Activated naive CD4-positive, alpha-beta T cell treated with anti-CD3 and anti-CD28 coated beads, Interleukin-2, amount 50 U/mL, for 72 hours (primary cell): Measurements from ENCODE around the gene ADCY2. TPM values are rescaled to one million over a fixed set of nuclear protein-coding genes. Genes with fewer than 3 reads are reported as not detected.
"Not testable (repeated sequence)": the region's sequence is repeated elsewhere in the genome, so short reads cannot be mapped to it uniquely, and the experiment has no call there.

Experiments used
- ATAC-seq, 2 donors: fragments of 150-1000 bp; cut with Tn5 transposase; 2 replicates each; pipeline ENCODE4 v1.10.0; 2021; ENCODE audit warnings: mild to moderate bottlenecking in 2 of 2, moderate library complexity in 2 of 2
- DNase-seq, 2 donors: peaks; one replicate each; pipeline ENCODE4 v3.0.0; 2021 to 2022; ENCODE audit warnings: low spot score in 2 of 2
- H3K27ac Mint-ChIP-seq, 2 donors: one replicate each; pipeline ENCODE4 v1.8.0; 2022; ENCODE audit warnings: mild to moderate bottlenecking in 2 of 2, mixed read lengths in 2 of 2
- H3K36me3 Mint-ChIP-seq, 2 donors: one replicate each; pipeline ENCODE4 v1.8.0; 2022; ENCODE audit warnings: mixed read lengths in 2 of 2
- H3K9me3 Mint-ChIP-seq, 2 donors: one replicate each; pipeline ENCODE4 v1.8.0; 2022; ENCODE audit warnings: mixed read lengths in 2 of 2
- total RNA-seq, 2 donors: library from RNA; stranded (reverse); gene quantifications; one replicate each; pipeline ENCODE4 v1.2.3, GENCODE V29; 2022

Gene ADCY2
- total RNA-seq, 2 donors from 2014 or later, result not detected

GRCh38 chr5:7419846-7420245 lies 23.9 kb downstream of the ADCY2 start:
- DNase-seq (no peak), ATAC-seq (no peak)
- Mint-ChIP-seq H3K27ac (no peak overlapping the region), H3K36me3 (peaks cover 0 to 6% of the 10 kb centered on the region in 2 donors), H3K9me3 (peaks cover 4 to 15% of the 10 kb centered on the region in 2 donors)

- ATAC-seq, result no peak
- no peak overlapping the region for H3K27ac Mint-ChIP-seq
- peaks cover 0 to 6% of the 10 kb centered on the region in 2 donors for H3K36me3 Mint-ChIP-seq
Measured at GRCh38 chr5:7420510-7421280, 24.8 kb downstream of the ADCY2 start.

GRCh38 chr5:7422316-7423106 lies 26.6 kb downstream of the ADCY2 start:
- no peak overlapping the region for H3K27ac Mint-ChIP-seq
- ATAC-seq (no peak), DNase-seq (no peak)
- peaks cover 0 to 6% of the 10 kb centered on the region in 2 donors for H3K36me3 Mint-ChIP-seq
- peaks cover 0 to 10% of the 10 kb centered on the region in 2 donors for H3K9me3 Mint-ChIP-seq

More at GRCh38 chr5:7420510-7421280, 24.8 kb downstream of the ADCY2 start:
- peaks cover 2 to 12% of the 10 kb centered on the region in 2 donors for H3K9me3 Mint-ChIP-seq
- no peak for DNase-seq

- ATAC-seq, result not testable (repeated sequence)
- peaks cover 0 to 10% of the 10 kb centered on the region in 2 donors for H3K9me3 Mint-ChIP-seq
Measured at GRCh38 chr5:7423231-7423630, 27.3 kb downstream of the ADCY2 start.

GRCh38 chr5:7425830-7426229 lies 29.9 kb downstream of the ADCY2 start:
- Mint-ChIP-seq H3K36me3 (no peaks in the 10 kb centered on the region), H3K27ac (no peak overlapping the region), H3K9me3 (peaks cover 0 to 5% of the 10 kb centered on the region in 2 donors)
- DNase-seq (no peak), ATAC-seq (no peak)

More at GRCh38 chr5:7423231-7423630, 27.3 kb downstream of the ADCY2 start:
- not testable (repeated sequence) for H3K36me3 Mint-ChIP-seq, DNase-seq, H3K27ac Mint-ChIP-seq

GRCh38 chr5:7426284-7426683 lies 30.3 kb downstream of the ADCY2 start:
- no peak overlapping the region for H3K27ac Mint-ChIP-seq
- ATAC-seq (no peak), DNase-seq (no peak)
- peaks cover 0 to 4% of the 10 kb centered on the region in 2 donors for H3K9me3 Mint-ChIP-seq
- no peaks in the 10 kb centered on the region for H3K36me3 Mint-ChIP-seq

GRCh38 chr5:7434914-7435313 lies 39.0 kb downstream of the ADCY2 start:
- H3K27ac Mint-ChIP-seq, result no peak overlapping the region
- DNase-seq (no peak), ATAC-seq (no peak)
- H3K36me3 Mint-ChIP-seq, result no peaks in the 10 kb centered on the region
- H3K9me3 Mint-ChIP-seq, result peaks cover 12% of the 10 kb centered on the region in 2 donors

- Mint-ChIP-seq H3K36me3 (no peaks in the 10 kb centered on the region), H3K9me3 (peaks cover 12% of the 10 kb centered on the region in 2 donors), H3K27ac (no peak overlapping the region)
- DNase-seq (no peak), ATAC-seq (no peak)
Measured at GRCh38 chr5:7435503-7435902, 39.6 kb downstream of the ADCY2 start.

GRCh38 chr5:7436521-7436920 lies 40.6 kb downstream of the ADCY2 start:
- peaks cover 12% of the 10 kb centered on the region in 2 donors for H3K9me3 Mint-ChIP-seq

GRCh38 chr5:7437836-7438235 lies 41.9 kb downstream of the ADCY2 start:
- DNase-seq (no peak), ATAC-seq (no peak)
- Mint-ChIP-seq H3K27ac (no peak overlapping the region), H3K9me3 (peaks cover 12 to 18% of the 10 kb centered on the region in 2 donors), H3K36me3 (no peaks in the 10 kb centered on the region)

More at GRCh38 chr5:7436521-7436920, 40.6 kb downstream of the ADCY2 start:
- H3K27ac Mint-ChIP-seq, result no peak overlapping the region
- DNase-seq (no peak), ATAC-seq (no peak)
- no peaks in the 10 kb centered on the region for H3K36me3 Mint-ChIP-seq

GRCh38 chr5:7445068-7445467 lies 49.1 kb downstream of the ADCY2 start:
- Mint-ChIP-seq H3K36me3 (no peaks in the 10 kb centered on the region), H3K9me3 (peaks cover 0 to 6% of the 10 kb centered on the region in 2 donors), H3K27ac (no peak overlapping the region)
- ATAC-seq, result no peak
- DNase-seq, result no peak

GRCh38 chr5:7445831-7446230 lies 49.9 kb downstream of the ADCY2 start:
- no peak for DNase-seq
- Mint-ChIP-seq H3K27ac (no peak overlapping the region), H3K9me3 (peaks cover 0 to 6% of the 10 kb centered on the region in 2 donors), H3K36me3 (no peaks in the 10 kb centered on the region)
- ATAC-seq, result no peak

GRCh38 chr5:7446913-7447312 lies 51.0 kb downstream of the ADCY2 start:
- ATAC-seq, result no peak

GRCh38 chr5:7453947-7454346 lies 58.0 kb downstream of the ADCY2 start:
- no peak for ATAC-seq
- H3K9me3 Mint-ChIP-seq, result peaks cover 0 to 6% of the 10 kb centered on the region in 2 donors
- no peaks in the 10 kb centered on the region for H3K36me3 Mint-ChIP-seq
- H3K27ac Mint-ChIP-seq, result no peak overlapping the region
- no peak for DNase-seq

More at GRCh38 chr5:7446913-7447312, 51.0 kb downstream of the ADCY2 start:
- Mint-ChIP-seq H3K27ac (no peak overlapping the region), H3K9me3 (peaks cover 0 to 6% of the 10 kb centered on the region in 2 donors), H3K36me3 (no peaks in the 10 kb centered on the region)
- DNase-seq, result no peak

GRCh38 chr5:7456206-7456605 lies 60.3 kb downstream of the ADCY2 start:
- H3K27ac Mint-ChIP-seq, result no peak overlapping the region
- DNase-seq (no peak), ATAC-seq (no peak)
- H3K9me3 Mint-ChIP-seq, result peaks cover 0 to 6% of the 10 kb centered on the region in 2 donors
- H3K36me3 Mint-ChIP-seq, result no peaks in the 10 kb centered on the region

GRCh38 chr5:7461371-7461770 lies 65.4 kb downstream of the ADCY2 start:
- DNase-seq (no peak), ATAC-seq (no peak)
- Mint-ChIP-seq H3K27ac (no peak overlapping the region), H3K36me3 (no peaks in the 10 kb centered on the region), H3K9me3 (peaks cover 3 to 6% of the 10 kb centered on the region in 2 donors)

- Mint-ChIP-seq H3K9me3 (peaks cover 3 to 6% of the 10 kb centered on the region in 2 donors), H3K36me3 (no peaks in the 10 kb centered on the region), H3K27ac (no peak overlapping the region)
- no peak for ATAC-seq
- no peak for DNase-seq
Measured at GRCh38 chr5:7462758-7463157, 66.8 kb downstream of the ADCY2 start.
